ENCODE measurements around the gene UPK1A. TPM values are rescaled to one million over a fixed set of nuclear protein-coding genes. Genes with fewer than 3 reads are reported as not detected.

Gene UPK1A
- total and polyA plus RNA-seq, 9 of the 15 experiments (the other 6 are each of a cell fraction or from before 2014, with no cell fraction given) = 0.06 to 0.13 TPM; not detected in 7

DNA sequence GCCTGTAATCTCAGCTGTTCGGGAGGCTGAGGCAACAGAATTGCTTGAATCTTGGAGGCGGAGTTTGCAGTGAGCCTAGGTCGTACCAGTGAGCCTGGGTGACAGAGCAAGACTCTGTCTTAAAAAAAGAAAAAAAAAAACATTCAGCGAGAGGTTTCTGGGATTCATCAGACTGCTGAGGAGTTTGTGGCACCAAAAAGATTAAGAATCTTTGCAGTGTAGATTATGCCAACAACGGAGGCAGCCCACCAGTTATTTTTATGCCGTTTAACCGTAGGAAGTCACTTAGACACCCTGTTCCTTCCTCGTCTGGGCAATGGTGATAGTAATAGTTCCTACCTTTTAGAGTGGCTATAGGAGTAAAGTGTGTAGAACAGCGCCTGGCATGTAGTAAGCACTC lies 15.7 kb upstream of the UPK1A start:
- POLR2A ChIA-PET = no interaction called here
- CTCF ChIA-PET (ENCODE audit: low intra/inter-chr PET ratio) = no interaction called here
- H3K27me3 ChIP-seq (ENCODE audit: control insufficient read depth in 2 of 2, insufficient read depth in 2 of 2, low read length in 2 of 2) = no peaks in the 10 kb centered on the region
- FAIRE-seq = no peak
- H4K20me1 ChIP-seq (replicated peaks; ENCODE audit: control insufficient read depth, insufficient read depth, low read length) = 0 out of 2 replicates have a peak, but pooled peaks cover 4% of the 10 kb centered on the region
- no TSS peak for BruUV-seq (replicated peaks)
- no peak for DNase-seq (ENCODE audit: extremely low read depth in 1 of 4, low spot score in 3 of 4)
- H3K36me3 ChIP-seq (ENCODE audit: control insufficient read depth, insufficient read depth, low read length) = peaks cover 51% of the 10 kb centered on the region; the same call in 2 of the 3 replicates
- intact Hi-C loops (cut with micrococcal nuclease) (no loop called here), in situ Hi-C loops (cut with MboI) (no loop called here)
- H3K4me2 ChIP-seq (ENCODE audit: insufficient read depth, low read length) = no peak overlapping the region
- TF ChIP-seq HBP1 (CRISPR knock-in tag; IDR thresholded peaks at IDR 0.05) (no peak), CBX1 (IDR thresholded peaks at IDR 0.05; ENCODE audit: low read depth) (no peak), SUPT5H (IDR thresholded peaks at IDR 0.05) (no peak), NCOA6 (IDR thresholded peaks at IDR 0.05) (no peak), ZNF445 (CRISPR knock-in tag; IDR thresholded peaks at IDR 0.05; ENCODE audit: low read depth) (no peak), SMC3 (conservative IDR thresholded peaks at IDR 0.05; ENCODE audit: insufficient read depth, low read depth, low read length) (no peak), SMAD3 (CRISPR knock-in tag; conservative IDR thresholded peaks at IDR 0.05) (no peak)
- TF ChIP-seq, protein P1, sequence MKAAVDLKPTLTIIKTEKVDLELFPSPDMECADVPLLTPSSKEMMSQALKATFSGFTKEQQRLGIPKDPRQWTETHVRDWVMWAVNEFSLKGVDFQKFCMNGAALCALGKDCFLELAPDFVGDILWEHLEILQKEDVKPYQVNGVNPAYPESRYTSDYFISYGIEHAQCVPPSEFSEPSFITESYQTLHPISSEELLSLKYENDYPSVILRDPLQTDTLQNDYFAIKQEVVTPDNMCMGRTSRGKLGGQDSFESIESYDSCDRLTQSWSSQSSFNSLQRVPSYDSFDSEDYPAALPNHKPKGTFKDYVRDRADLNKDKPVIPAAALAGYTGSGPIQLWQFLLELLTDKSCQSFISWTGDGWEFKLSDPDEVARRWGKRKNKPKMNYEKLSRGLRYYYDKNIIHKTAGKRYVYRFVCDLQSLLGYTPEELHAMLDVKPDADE (conservative IDR thresholded peaks at IDR 0.05; ENCODE audit: control insufficient read depth, low read depth, low read length) = no peak
- H3K27ac ChIP-seq (ENCODE audit: extremely low read depth, low read depth, low read length) = no peak overlapping the region; the same call in 2 of the 3 replicates
- H3K4me1 ChIP-seq (replicated peaks in 1 of 2; ENCODE audit: control insufficient read depth in 2 of 2, insufficient read depth in 2 of 2, low read length in 2 of 2) = peaks cover 8 to 18% of the 10 kb centered on the region in 2 experiments; a peak in 3 of 5 replicates
- WGBS (ENCODE audit: insufficient coverage, low coverage, missing lambda C conversion rate) = 88% methylated on average over 9 of the region's 9 CpGs
- ATAC-seq = no peak
- no peaks in the 10 kb centered on the region for H3K9me1 ChIP-seq (ENCODE audit: control insufficient read depth, insufficient read depth, low read length)
- no peaks in the 10 kb centered on the region for H3K9me3 ChIP-seq (replicated peaks; ENCODE audit: control insufficient read depth, insufficient read depth, low read depth, low read length)
- H2AFZ ChIP-seq (ENCODE audit: low read depth, low read length) = no peak overlapping the region
- peak overlapping the region in 1 of 2 experiments; percentile 41; a peak in 1 of 4 replicates for H3K9ac ChIP-seq (ENCODE audit: insufficient read depth in 1 of 2, low read depth in 2 of 2, low read length in 2 of 2)
- peaks cover 37% of the 10 kb centered on the region for H3K79me2 ChIP-seq (ENCODE audit: control insufficient read depth, insufficient read depth, low read length)
- H3K4me3 ChIP-seq = no peak overlapping the region

Measured in K562 (cell line).